ENCODE data around the gene BRAP. TPM values are rescaled to one million over a fixed set of nuclear protein-coding genes. Genes with fewer than 3 reads are reported as not detected.
"Not testable (repeated sequence)": the region's sequence is repeated elsewhere in the genome, so short reads cannot be mapped to it uniquely, and the experiment has no call there.

Gene BRAP
- total RNA-seq, 2 experiments from 2014 or later: 22.4 to 25.8 TPM

- intact Hi-C loops (cut with DNase I, micrococcal nuclease): no loop called here
- no peak overlapping the region for H3K27ac ChIP-seq (ENCODE audit: low read depth in 1 of 2, low read length in 2 of 2)
- peaks cover 10% of the 10 kb centered on the region for H3K4me1 Mint-ChIP-seq (ENCODE audit: low read depth)
- POLR2A ChIA-PET: no interaction called here
- no peak overlapping the region for H3K4me3 ChIP-seq (ENCODE audit: low read length)
- CTCF ChIA-PET: no interaction called here
- ATAC-seq (ENCODE audit: poor library complexity) (no peak), DNase-seq (no peak)
- no peaks in the 10 kb centered on the region for H3K27me3 ChIP-seq (ENCODE audit: control insufficient read depth in 1 of 2, insufficient read depth in 2 of 2, low read length in 2 of 2)
- no peaks in the 10 kb centered on the region for H3K36me3 ChIP-seq (ENCODE audit: insufficient read depth, low read length)
- H3K27ac Mint-ChIP-seq: no peak overlapping the region
- no peak for TF ChIP-seq CTCF (IDR thresholded peaks at IDR 0.05)
- H3K9me3 ChIP-seq (ENCODE audit: control insufficient read depth in 1 of 2, insufficient read depth in 1 of 2, low read length in 2 of 2): no peaks in the 10 kb centered on the region
- peaks cover 14% of the 10 kb centered on the region for H3K4me1 ChIP-seq (ENCODE audit: insufficient read depth, low read length)
- H3K9me3 Mint-ChIP-seq: no peaks in the 10 kb centered on the region
- no peaks in the 10 kb centered on the region for H3K27me3 Mint-ChIP-seq
- peak overlapping the region; percentile 9 for H3K4me3 Mint-ChIP-seq
- H3K36me3 Mint-ChIP-seq (ENCODE audit: low read depth): peaks cover 11% of the 10 kb centered on the region
Observed at GRCh38 chr12:111602348-111602747, 83.4 kb downstream of the BRAP start.

GRCh38 chr12:111600986-111601385, 84.8 kb downstream of the BRAP start:
- H3K4me3 Mint-ChIP-seq; H3K36me3 ChIP-seq (ENCODE audit: insufficient read depth, low read length); H3K27ac ChIP-seq (ENCODE audit: low read depth in 1 of 2, low read length in 2 of 2); DNase-seq; H3K4me3 ChIP-seq (ENCODE audit: low read length); H3K9me3 ChIP-seq (ENCODE audit: control insufficient read depth in 1 of 2, insufficient read depth in 1 of 2, low read length in 2 of 2); H3K27ac Mint-ChIP-seq; POLR2A ChIA-PET; H3K27me3 Mint-ChIP-seq; CTCF ChIA-PET; intact Hi-C loops (cut with DNase I, micrococcal nuclease); H3K27me3 ChIP-seq (ENCODE audit: control insufficient read depth in 1 of 2, insufficient read depth in 2 of 2, low read length in 2 of 2); ATAC-seq (ENCODE audit: poor library complexity); H3K9me3 Mint-ChIP-seq: not testable (repeated sequence)
- Mint-ChIP-seq H3K36me3 (ENCODE audit: low read depth) (peaks cover 13% of the 10 kb centered on the region), H3K4me1 (ENCODE audit: low read depth) (peaks cover 24% of the 10 kb centered on the region)
- peaks cover 19% of the 10 kb centered on the region for H3K4me1 ChIP-seq (ENCODE audit: insufficient read depth, low read length)

- no peaks in the 10 kb centered on the region for H3K27me3 ChIP-seq (ENCODE audit: control insufficient read depth in 1 of 2, insufficient read depth in 2 of 2, low read length in 2 of 2)
- intact Hi-C loops (cut with DNase I, micrococcal nuclease): no loop called here
- Mint-ChIP-seq H3K4me3 (peak overlapping the region; percentile 94), H3K27ac (peak overlapping the region; percentile 88), H3K4me1 (ENCODE audit: low read depth) (peaks cover 26% of the 10 kb centered on the region), H3K27me3 (no peaks in the 10 kb centered on the region), H3K9me3 (no peaks in the 10 kb centered on the region), H3K36me3 (ENCODE audit: low read depth) (peaks cover 13% of the 10 kb centered on the region)
- peaks cover 19% of the 10 kb centered on the region for H3K4me1 ChIP-seq (ENCODE audit: insufficient read depth, low read length)
- no peak for ATAC-seq (ENCODE audit: poor library complexity)
- ChIA-PET POLR2A (no interaction called here), CTCF (no interaction called here)
- H3K27ac ChIP-seq (ENCODE audit: low read depth in 1 of 2, low read length in 2 of 2): peak overlapping the region in 1 of 2 donors; percentile 83
- no peaks in the 10 kb centered on the region for H3K36me3 ChIP-seq (ENCODE audit: insufficient read depth, low read length)
- no peaks in the 10 kb centered on the region for H3K9me3 ChIP-seq (ENCODE audit: control insufficient read depth in 1 of 2, insufficient read depth in 1 of 2, low read length in 2 of 2)
- H3K4me3 ChIP-seq (ENCODE audit: low read length): peak overlapping the region; percentile 92
- DNase-seq: no peak
- TF ChIP-seq CTCF (IDR thresholded peaks at IDR 0.05): no peak
Observed at GRCh38 chr12:111600205-111600642, 85.5 kb downstream of the BRAP start.
